NOMO-1 treated with dmso at 0.1 percent for 144 hours (cell line): ENCODE data around the gene RPL28.
"Not testable (repeated sequence)": the region's sequence is repeated elsewhere in the genome, so short reads cannot be mapped to it uniquely, and the experiment has no call there.

Source experiments
- DNase-seq: peaks from one replicate; lab custom pipeline; 2025; ENCODE audit not compliant: unreplicated experiment; lab: John Stamatoyannopoulos, UW

The RPL28 gene

GRCh38 chr19:55421281-55421680 is 35.5 kb downstream of the RPL28 start:
- not testable (repeated sequence) for DNase-seq

- DNase-seq, result no peak
These were observed 37.7 kb downstream of the RPL28 start for GRCh38 chr19:55423225-55424005.

DNA sequence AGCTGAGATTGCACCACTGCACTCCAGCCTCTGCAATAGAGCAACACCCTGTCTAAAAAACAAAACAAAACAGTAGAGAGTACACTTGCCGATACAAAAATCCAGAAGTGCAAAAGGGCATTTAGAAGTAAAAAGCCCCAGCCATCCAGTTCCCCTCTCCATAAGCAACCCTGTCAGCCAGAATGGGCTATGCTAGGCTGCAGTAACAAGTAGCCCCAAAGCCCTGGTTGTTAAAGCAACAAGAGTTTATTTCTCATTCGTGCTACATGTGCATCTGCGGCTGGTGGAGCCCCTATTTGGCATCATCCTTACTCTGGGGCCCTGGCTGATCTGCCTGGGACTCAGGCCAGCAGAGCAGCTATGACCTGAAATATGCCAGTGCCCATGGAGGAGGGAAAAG is 38.8 kb downstream of the RPL28 start:
- DNase-seq, result no peak

DNA sequence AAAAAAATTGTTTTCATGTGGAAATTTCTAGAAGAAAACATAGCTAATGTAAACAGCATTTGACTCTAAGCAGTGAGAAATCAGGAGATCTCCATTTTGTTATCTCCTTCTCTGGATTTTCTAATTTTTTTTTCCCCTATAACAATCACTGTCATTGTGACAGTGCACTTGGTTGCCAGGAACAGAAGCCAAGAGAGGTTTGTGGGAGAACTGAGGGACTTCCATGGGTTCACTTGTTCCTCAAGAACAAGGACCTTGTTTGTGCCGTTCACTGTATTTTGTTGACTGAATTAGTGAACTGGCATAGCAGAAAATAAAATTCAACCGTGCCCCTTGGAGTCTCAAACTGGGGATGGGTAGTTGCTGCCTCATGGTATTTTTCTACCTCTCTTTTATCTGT is 40.3 kb downstream of the RPL28 start:
- DNase-seq, result no peak

GRCh38 chr19:55431183-55431582 is 45.5 kb downstream of the RPL28 start:
- no peak for DNase-seq

DNA sequence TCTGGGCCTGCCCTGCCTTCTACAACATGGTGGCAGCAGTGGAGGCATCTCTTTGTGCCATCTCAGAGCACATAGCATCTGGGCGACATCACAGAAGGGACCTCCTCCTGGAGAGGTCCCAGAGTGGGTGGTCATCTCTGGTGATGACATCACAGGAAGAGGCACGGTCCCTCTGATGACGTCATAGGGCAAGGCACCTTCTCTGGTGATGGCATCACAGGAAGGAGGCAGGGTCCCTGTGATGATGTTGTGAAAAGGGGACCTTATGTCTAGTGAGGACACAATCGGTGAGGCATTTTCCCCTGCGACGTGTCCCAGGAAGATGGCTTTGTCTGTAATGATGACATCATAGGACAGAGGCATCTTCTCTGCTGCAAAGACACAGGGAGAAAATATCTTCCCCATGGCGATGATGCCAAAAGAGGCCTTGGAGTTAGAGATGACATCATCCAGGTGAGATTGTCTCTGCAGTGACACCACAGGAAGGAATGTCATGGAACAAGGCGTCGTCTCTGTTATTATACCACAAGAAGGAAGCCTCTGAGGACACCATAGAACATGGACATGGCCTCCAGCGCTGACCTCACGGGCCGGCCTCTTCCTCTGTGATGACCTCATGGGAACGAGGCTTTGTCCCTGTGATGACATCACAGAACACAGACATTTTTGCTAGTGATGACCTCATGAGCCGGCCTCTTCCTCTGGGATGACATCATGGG is 46.7 kb downstream of the RPL28 start:
- no peak for DNase-seq

DNA sequence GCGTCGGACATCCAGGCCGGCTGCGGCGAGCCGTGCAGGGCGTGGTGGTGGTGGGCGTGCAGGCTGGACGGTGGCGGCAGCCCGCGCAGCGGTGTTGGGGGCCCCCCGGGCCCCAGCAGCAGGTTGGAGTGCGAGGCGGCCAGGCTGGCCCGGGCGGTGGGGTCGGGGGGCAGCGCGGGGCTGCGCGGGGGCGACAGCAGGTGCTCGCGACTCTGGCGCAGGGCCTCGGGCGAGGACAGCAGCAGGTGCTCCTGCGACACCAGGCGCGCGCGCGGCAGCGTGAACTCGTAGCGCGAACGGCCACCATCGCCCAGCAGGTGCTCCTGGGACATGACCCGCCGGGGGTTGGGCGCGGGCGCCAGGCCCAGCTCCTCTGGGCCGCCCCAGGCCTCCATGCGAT is 47.6 kb downstream of the RPL28 start:
- no peak for DNase-seq

DNA sequence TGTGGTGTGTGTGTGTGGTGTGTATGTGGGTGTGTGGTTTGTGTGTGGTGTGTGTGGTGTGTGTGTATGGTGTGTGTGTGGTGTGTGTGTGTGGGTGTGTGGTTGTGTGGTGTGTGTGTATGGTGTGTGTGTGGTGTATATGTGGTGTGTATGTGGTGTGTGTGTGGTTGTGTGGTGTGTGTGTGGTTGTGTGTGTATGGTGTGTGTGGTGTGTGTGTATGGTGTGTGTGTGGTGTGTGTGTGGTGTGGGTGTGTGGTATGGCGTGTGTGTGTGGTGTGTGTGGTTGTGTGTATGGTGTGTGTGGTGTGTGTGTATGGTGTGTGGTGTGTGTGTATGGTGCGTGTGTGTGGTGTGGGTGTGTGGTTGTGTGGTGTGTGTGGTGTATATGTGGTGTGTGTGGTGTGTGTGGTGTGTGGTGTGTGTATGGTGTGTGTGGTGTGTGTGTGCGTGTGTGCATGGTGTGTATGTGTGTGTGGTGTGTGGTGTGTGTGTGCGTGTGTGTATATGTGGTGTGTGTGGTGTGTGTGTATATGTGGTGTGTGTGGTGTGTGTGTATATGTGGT is 48.7 kb downstream of the RPL28 start:
- DNase-seq, result no peak

DNA sequence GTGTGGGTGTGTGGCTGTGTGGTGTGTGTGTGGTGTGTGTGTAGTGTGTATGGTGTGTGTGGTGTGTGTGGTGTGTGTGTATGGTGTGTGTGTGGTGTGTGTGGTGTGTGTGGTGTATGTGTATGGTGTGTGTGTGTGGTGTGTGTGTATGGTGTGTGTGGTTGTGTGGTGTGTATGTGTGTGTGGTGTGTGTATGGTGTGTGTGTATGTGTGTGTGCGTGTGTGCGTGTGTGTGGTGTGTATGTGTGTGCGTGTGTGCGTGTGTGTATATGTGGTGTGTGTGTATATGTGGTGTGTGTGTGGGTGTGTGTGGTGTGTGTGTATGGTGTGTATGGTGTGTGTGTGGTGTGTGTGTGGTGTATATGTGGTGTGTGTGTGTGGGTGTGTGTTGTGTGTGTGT is 49.3 kb downstream of the RPL28 start:
- DNase-seq, result no peak

- DNase-seq, result no peak
These were observed 51.1 kb downstream of the RPL28 start for GRCh38 chr19:55436847-55437246.

- peak; percentile 33 for DNase-seq
These were observed 51.7 kb downstream of the RPL28 start for GRCh38 chr19:55437410-55437809.

DNA sequence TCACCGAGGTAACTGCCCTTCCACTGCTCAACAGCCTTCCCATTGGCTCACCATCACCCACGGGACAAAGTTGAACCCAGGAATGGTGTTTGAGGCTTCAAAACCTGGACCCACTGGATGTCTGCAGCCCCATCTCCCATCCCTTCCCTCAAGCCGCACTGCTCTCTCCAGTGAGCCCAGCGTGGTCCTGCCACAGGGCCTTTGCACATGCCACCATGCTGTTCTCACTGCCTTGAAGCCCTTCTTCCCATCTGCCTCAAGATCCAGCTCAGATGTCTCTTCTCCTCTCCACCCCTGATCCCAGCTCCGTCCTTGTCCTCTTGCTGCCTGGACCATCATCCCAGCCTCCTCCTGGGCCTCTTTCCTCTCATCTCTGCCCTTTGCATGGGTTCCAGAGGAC is 53.3 kb downstream of the RPL28 start:
- no peak for DNase-seq

DNA sequence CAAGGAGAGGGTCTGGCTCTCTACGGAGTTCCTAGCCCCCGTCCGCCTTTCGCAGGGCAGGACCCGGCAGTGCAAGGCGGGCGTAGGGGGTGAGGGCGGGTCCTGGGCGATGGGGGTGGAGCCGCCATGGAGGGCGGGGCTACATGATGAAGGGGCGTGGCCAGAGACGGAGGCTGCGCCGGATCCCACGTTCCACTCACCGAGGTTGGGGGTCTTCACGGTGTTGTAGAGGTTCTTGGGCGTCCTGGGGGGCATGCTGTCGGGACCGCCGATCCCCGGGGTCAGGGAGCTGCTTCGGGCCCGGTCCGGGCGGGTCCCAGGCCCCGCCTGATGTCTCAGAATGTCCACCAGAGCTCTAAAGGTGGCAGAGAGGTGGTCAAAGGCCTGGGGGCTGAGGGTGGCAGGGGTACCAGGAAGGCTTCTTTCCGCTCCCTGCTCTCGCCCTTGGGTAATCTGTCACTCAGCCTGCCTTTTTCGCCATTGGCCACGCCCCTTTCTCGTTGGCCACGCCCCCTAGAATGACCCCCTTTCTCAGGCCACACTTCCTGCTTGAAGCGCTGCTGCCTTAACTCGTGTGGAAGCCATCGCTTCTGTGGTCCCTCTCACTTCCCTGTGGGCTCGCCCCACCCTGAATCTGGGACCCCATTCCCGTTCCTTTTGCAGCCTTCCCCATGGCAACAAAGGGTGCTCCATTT is 54.8 kb downstream of the RPL28 start:
- peak; percentile 63 for DNase-seq

DNA sequence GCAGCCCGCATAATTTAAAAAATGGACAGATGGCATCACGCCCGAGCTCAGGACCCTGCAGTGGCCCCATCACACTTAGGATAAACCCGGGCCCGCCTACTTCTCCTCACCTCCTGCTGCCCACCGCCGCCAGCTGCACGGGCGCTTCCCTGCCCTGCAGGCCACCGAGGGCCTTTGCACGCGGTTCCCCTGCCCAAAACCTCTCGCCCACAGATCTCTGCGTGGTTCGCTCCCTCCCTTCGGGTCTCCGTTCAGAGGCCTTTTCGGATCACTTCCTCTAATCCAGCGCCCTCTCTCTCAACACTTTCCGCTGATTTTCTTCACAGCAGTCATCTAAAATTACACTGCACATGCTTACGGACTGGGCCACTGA is 55.6 kb downstream of the RPL28 start:
- peak; percentile 62 for DNase-seq

- no peak for DNase-seq
These were observed 56.1 kb downstream of the RPL28 start for GRCh38 chr19:55441692-55442321.

GRCh38 chr19:55442372-55442961 is 56.7 kb downstream of the RPL28 start:
- DNase-seq, result no peak

DNA sequence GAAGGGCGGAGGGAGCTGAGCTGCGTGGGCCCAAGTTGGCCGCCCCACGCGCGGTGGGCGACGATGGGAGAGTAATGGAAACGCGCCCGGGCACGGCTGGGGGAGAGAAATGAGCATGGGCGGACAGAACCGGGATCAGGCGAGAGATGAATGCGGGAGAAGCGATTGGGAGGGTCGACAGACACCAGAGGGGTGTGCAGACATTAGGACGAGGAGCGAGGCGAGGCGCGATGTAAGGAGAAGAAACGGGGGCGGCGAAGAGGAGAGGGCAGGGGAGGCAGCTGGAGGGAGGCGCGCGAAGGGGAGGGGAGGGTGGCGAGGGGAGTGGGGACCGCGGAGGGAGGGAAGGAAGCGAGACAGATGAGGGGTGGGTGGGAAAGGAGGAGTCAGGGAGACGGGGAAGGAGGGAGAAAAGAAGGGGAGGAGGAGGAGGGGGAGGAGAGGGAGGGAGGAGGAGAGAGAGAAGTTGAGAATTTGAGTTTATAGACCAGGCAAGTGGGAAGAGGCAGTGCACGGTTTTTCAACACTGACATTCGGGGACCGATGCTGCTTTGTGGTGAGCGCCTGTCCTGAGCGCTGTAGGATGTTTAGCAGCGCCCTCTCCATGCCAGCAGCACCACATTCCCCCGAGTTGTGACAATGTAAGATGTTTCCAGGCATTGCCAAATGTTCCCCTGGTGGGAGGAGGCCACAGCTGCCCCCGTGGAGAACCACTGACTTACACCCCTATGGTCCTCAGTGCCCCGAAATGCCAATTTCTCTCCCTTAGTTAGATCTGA is 57.5 kb downstream of the RPL28 start, which contains the start of gene SHISA7:
Gene SHISA7, minus strand, starts transcription at position 256 of the 779 bp plus-strand sequence. CDS start 437 bp downstream, outside the sequence.
- DNase-seq, result no peak

- no peak for DNase-seq
These were observed 58.2 kb downstream of the RPL28 start for GRCh38 chr19:55443824-55444480.

DNA sequence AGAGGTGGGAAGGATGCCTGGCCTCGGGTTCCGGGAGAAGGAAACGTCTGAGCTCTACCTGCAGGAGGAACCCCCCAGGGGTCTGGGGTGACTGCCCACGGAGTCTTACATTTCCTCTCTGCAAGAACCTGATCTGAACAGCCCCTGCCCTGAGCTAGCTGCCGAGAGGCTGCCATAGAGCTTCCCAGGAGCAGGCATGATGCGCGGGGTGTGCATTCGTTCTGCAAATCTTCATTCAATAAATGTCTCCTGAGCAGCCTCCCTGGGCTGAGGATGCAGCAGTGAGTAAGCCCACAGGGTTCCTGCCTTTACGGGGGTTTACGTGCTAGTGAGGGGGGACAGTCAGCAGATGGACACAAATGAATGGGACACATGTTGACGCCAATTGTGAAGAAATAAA is 58.9 kb downstream of the RPL28 start:
- no peak for DNase-seq
